ENCODE measurements around the gene BCOR. TPM values are rescaled to one million over a fixed set of nuclear protein-coding genes. Genes with fewer than 3 reads are reported as not detected.

The BCOR gene
- 14.8 and 17.5 TPM in 2 replicates for total RNA-seq (2014; rRNA removed; shearing (Covaris generic))
- 11.1 and 13.6 TPM in 2 replicates for polyA plus RNA-seq (2015; cell fraction: cytosol; rRNA removed)
- polyA plus RNA-seq (2015; cell fraction: nucleus; rRNA removed): 29.1 and 35.5 TPM in 2 replicates

DNA sequence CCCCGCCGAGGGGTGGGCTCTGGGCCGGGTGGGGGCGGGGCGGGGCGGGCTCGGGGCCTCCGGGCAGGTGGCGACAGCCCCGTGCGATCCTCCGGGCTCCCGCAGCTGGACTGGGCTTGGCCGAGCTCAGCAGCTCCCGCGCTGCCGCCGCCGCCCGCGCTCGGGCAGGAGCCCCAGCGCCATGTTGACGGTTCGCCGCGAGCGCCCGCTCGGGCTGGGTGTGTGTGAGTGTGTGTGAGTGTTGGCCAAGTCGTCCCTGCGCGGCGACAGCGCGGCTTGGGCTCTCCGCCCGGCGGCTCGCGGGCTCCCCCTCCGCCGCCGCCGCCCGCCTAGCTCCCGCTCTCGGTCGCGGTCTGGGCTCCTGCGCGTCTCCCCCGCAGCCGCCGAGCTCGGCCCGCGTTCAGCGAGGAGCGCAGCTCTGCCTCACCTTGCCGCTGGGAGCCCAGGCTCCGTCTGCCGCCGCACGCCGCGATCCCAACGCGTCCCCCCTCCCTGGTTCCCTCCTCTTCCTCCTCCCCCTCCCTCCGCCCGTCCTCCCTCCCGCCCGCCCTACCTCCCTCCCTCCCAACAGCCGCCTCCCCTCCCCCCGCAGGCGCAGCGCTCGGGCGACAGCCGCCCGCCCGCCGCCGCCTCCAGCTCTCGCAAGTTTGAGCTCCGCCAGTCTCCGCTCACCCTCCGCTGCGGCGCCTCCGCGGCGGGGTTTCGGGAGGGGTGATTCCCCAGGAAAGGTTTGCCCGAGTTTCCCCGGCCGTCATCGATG lies at the start of gene BCOR:
BCOR (minus strand) TSS at position 455 of the 760 bp plus-strand sequence. CDS start 20,029 bp downstream, outside the sequence.
- DNase-seq (ENCODE audit: low read depth): peak; percentile 39

GRCh38 chrX:40147126-40147952 lies 49.6 kb upstream of the BCOR start:
- DNase-seq (ENCODE audit: low read depth): no peak

- DNase-seq (ENCODE audit: low read depth): no peak
Measured at GRCh38 chrX:40146262-40147125, 48.7 kb upstream of the BCOR start.

DNA sequence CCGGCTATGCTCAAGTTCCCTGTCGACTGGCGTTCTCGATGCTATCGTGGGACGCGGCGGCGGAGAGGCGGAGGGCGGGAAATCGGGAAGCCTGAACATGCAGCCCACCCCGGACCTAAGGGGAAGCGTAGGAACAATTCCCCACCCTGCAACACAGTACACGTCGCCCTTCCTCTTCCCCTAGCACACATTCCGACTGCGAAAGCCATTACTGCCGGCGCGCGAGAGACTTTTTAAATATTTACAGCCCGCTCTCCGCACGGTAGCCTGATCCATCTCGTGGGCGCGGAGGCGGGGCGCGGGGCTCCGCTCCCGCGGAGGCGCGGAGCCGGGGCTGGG lies 48.1 kb upstream of the BCOR start:
- DNase-seq (ENCODE audit: low read depth): no peak

DNA sequence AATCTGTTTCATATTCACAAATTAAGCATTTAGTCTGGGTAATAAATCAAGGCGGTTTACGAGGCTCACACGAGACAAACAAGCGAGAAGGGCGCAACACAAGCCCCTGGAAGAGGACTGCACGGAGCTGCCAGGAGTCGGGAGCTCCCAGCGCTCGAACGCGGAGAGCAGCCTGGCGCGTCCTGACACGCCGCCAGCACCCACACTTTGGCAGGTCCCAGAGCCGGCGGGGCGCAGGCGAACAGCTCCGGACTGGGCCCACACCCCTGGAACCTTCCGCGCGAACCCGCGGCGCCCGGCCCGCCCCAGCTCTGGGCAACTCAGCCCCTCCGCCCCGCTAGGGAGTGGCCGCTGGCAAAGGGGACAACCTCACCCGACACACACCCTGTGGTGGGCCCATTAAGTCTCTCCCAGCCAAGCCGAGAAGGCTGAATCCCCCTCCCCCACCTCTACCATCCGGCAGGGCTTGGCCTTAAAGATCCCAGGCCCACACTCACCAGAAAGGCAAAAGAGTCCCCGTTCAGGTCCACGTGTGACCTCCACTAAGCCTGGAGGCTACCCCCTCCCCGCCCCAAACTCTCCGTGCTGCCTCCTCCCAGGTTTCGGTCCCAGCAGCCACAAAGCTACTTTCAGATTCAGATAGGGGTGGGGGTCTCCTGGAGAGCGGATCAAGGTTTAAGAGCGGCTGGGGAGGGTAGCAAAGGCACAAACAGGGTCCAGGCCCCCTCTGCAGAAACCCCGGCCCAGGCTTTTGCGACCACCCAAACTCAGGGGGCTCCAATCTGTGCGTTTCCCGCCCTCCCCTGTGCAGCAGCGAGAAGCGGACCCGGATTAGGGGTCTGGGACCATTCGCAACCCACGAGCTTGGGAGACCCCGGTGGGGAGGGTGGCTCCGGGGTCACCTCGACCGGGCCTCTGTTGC lies 47.5 kb upstream of the BCOR start:
- no peak for DNase-seq (ENCODE audit: low read depth)

DNA sequence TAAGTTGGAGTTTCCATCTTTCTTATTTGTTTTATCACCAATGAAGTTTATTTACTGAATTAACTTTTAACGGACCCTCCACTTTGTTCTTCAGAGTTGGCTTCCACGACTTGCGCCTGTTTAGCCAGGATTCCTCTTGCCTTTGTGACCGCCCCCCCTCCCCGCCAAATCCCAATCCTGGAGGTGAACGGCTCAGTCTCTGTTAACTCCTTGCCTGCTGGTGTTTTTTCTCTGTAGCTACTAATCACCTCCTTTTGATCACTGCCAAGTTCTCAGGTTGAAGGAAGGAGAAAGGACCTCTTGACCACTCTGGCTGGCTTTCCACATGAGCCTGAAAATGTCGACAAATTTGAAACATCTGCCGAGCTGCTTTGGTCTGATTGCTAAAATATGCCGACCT lies 46.8 kb upstream of the BCOR start:
- DNase-seq (ENCODE audit: low read depth): no peak

DNA sequence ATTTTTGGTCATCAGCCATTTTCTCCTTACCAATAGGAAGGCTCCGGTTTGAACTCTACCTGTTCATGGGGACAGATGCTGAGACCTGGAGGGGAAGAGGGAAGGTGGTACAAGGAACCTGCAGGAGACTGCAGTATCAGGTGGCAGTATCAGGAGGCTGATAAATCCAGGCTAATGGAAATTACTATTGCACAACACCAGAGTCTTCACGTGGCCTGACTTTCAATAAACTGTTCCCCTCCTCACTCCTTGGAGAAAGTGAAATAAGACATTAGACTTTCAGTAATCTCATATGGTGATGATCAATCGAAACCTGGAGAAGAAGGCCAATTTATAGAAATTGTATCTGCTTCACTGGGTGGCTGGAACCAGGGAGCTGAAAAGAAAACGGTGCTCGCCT lies 46.2 kb upstream of the BCOR start:
- no peak for DNase-seq (ENCODE audit: low read depth)

DNA sequence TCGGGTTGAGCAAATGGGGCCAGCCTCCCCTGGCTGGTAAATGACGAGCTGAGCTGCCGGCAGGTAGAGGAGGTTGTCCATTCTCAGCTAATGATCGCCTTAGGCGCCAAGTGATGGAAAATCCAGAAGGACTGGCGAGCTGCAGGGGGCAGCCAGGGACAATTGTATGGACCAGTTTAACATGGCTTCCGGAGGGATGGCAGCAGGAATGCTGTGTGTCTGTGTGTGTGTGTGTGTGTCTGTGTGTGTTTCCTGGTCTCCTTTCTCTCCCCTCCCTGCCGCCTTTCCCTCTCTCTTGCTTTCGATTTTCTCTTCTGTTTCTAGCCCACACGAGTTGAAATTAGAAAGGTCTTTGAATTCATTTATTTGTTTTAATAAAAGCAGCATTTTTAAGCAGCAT lies 45.2 kb upstream of the BCOR start:
- no peak for DNase-seq (ENCODE audit: low read depth)

DNA sequence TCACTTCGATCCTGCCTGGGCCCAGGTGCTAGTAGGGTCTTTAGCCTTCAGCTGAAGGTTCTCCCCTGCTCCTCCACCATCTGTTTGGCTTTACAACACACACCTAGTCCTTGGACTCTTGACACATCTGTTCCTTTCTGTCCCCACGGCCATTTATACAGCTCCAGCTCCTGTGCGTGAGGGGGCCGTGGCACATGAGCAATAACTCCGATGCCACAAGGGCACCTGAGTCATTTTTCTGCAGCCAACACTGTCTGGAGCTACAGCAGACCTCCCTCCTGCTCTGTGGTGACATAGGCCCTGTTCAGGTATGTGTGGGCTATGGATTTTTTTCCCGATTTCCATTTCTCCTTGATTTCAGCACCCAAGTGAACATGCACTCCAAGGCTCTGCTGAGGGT lies 44.7 kb upstream of the BCOR start:
- DNase-seq (ENCODE audit: low read depth): no peak

GRCh38 chrX:40140706-40141499 lies 43.1 kb upstream of the BCOR start:
- no peak for DNase-seq (ENCODE audit: low read depth)

- DNase-seq (ENCODE audit: low read depth): peak; percentile 61
Measured at GRCh38 chrX:40132751-40133150, 35.0 kb upstream of the BCOR start.

GRCh38 chrX:40131654-40132337 lies 34.0 kb upstream of the BCOR start:
- no peak for DNase-seq (ENCODE audit: low read depth)

DNA sequence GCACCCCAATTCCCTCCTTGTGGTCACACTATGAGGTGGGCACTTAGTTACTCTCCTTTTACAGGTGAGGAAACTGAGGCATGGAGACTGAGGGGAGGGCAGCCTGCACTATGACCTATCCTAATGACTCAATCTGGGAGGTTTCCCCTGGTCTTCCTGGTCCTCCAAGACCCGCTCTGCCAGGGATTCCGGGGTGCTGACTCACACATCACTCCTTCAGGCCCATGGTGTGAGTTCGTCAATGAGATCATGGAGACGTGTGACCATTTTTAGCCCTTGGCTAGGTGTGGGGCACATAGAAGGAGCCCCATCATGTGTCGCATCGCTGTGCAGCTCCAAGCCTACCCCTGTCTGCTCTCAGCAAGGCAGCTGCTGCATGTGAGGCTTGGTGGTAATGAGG lies 32.4 kb upstream of the BCOR start:
- DNase-seq (ENCODE audit: low read depth): peak; percentile 66

GRCh38 chrX:40127052-40127451 lies 29.3 kb upstream of the BCOR start:
- no peak for DNase-seq (ENCODE audit: low read depth)

GRCh38 chrX:40122487-40122886 lies 24.7 kb upstream of the BCOR start:
- DNase-seq (ENCODE audit: low read depth): no peak

DNA sequence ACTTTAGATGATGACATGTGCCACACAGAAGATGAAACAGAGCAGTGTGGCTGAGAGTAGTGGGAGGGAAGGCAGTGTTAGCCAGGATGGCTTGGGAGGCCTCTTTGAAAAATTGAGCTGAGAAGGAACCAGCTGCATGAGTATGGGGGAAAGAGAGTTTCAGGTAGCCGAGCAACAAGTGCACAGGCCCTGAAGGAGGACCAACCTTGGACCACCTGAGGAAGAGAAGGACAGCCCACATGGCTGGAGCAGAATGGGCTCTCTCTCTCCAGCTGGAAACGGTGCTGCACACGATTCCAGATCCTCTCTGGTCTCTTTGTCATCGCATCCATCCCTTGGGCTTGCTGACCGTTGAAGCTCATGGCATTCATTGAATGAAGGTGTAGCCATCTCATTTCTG lies 23.9 kb upstream of the BCOR start:
- DNase-seq (ENCODE audit: low read depth): no peak

DNA sequence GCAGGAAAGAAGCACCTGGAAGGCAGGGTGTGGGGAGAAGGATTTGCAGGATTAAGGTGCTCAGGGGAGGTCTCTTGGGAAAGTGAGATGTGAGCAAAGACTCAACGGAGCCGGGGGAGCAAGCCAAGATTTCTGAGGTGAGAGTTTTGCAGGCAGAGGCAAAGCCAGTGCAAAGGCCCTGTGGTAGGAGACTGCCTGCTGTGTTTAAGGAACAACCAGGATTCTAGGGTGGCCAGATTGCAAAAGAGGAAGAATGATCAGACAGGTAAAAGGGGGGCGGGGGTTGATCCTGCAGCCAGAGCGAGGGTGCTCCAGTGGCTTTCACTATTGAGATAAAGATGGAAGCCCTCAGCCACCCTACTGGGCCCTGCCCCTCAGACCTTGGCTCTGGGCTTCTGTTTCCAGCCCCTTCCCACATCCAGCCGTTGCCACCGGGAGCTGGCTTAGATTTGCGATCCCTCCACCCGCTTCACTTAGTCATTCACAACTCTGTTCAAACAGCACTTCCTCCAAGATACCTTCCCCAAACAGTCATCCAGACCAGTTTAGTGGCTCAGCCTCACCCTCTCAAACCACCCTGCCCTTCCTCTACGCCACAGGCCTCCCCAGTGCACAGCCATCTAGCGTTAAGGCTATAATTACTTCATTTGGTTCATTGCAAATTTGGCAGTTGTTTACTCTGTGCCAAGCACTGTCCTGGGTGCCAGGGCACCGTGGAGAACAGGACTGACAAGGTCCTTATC lies 23.3 kb upstream of the BCOR start:
- no peak for DNase-seq (ENCODE audit: low read depth)

- DNase-seq (ENCODE audit: low read depth): no peak
Measured at GRCh38 chrX:40117715-40118285, 20.0 kb upstream of the BCOR start.

All from HT1080 (cell line).